HepG2 (cell line): ENCODE data around the gene FAM83D.

Experiments
- CTCF ChIP-seq: sonication (generic); formaldehyde crosslinking; IDR thresholded peaks from 2 replicates; pipeline ENCODE4 v1.5.0; 2020; ENCODE audit warnings: mild to moderate bottlenecking, missing genetic modification reagents, moderate library complexity
- NFE2 ChIP-seq: sonication (generic); formaldehyde crosslinking; IDR thresholded peaks from 2 replicates; pipeline ENCODE4 v1.4.0; 2020; ENCODE audit warnings: missing genetic modification reagents
- POGZ ChIP-seq: sonication (generic); formaldehyde crosslinking; IDR thresholded peaks from 2 replicates; pipeline ENCODE4 v1.4.0; 2020; ENCODE audit warnings: mild to moderate bottlenecking, missing genetic modification reagents
- SMAD3 ChIP-seq: sonication (generic); formaldehyde crosslinking; IDR thresholded peaks from 2 replicates; pipeline ENCODE4 v1.4.0; 2020; ENCODE audit warnings: missing genetic modification reagents

- TF ChIP-seq SMAD3 (CRISPR knock-in tag) (no peak), POGZ (CRISPR knock-in tag) (no peak), CTCF (CRISPR knock-in tag) (no peak), NFE2 (CRISPR knock-in tag) (no peak)
Observed at GRCh38 chr20:38920411-38920810, 5.8 kb upstream of the FAM83D start.
